CD4-positive, alpha-beta T cell treated with Interleukin-6 at 100 ng/mL for 8 hours (primary cell): ENCODE data around the gene LMF1.

Source experiments
- DNase-seq: peaks from one replicate; pipeline ENCODE4 v3.0.0-alpha.2; 2020; ENCODE audit warnings: mixed read lengths, low spot score

LMF1 gene

GRCh38 chr16:804193-805048 lies 166.4 kb downstream of the LMF1 start:
- no peak for DNase-seq

GRCh38 chr16:803754-804080 lies 167.1 kb downstream of the LMF1 start:
- no peak for DNase-seq
